Measurements from ENCODE around the gene ACOT6.
"Not testable (repeated sequence)": the region's sequence is repeated elsewhere in the genome, so short reads cannot be mapped to it uniquely, and the experiment has no call there.

GRCh38 chr14:73562696-73563095 lies 49.6 kb upstream of the ACOT6 start:
- not testable (repeated sequence) for TF ChIP-seq RFX5 (IDR thresholded peaks at IDR 0.05; ENCODE audit: low read length); USF2 (IDR thresholded peaks at IDR 0.05; ENCODE audit: borderline replicate concordance, low read depth, low read length); TCF12 (IDR thresholded peaks at IDR 0.05); EZH2phosphoT487 (IDR thresholded peaks at IDR 0.05; ENCODE audit: borderline replicate concordance, low read depth); RAD21 (IDR thresholded peaks at IDR 0.05; ENCODE audit: low read length); POLR2AphosphoS5 (IDR thresholded peaks at IDR 0.05; ENCODE audit: low read depth, low read length); CTCF (IDR thresholded peaks at IDR 0.05); TAF1 (IDR thresholded peaks at IDR 0.05; ENCODE audit: borderline replicate concordance, low read depth, low read length); EP300 (IDR thresholded peaks at IDR 0.05; ENCODE audit: borderline replicate concordance in 1 of 2, low read depth in 1 of 2, low read length in 1 of 2); USF1 (IDR thresholded peaks at IDR 0.05; ENCODE audit: borderline replicate concordance, low read depth); SMC3 (IDR thresholded peaks at IDR 0.05; ENCODE audit: low read depth, low read length); REST (IDR thresholded peaks at IDR 0.05; ENCODE audit: low read depth, low read length)
